ENCODE measurements around the gene ASB16. TPM values are rescaled to one million over a fixed set of nuclear protein-coding genes. Genes with fewer than 3 reads are reported as not detected.

ASB16 gene
- total RNA-seq, 1 experiment from 2014 or later, result not detected

- Histone ChIP-seq H3K36me3 (ENCODE audit: insufficient read depth, low read length) (no peaks in the 10 kb centered on the region), H2AFZ (ENCODE audit: low read length) (no peak overlapping the region), H3K9me2 (replicated peaks; ENCODE audit: insufficient read depth, low read length) (no peaks in the 10 kb centered on the region), H3K79me2 (ENCODE audit: low read length) (peaks cover 23% of the 10 kb centered on the region), H3K27me3 (ENCODE audit: low read length) (no peaks in the 10 kb centered on the region), H3K4me2 (ENCODE audit: low read depth, low read length, poor library complexity, severe bottlenecking) (no peak overlapping the region), H3K27ac (ENCODE audit: low read length) (no peak overlapping the region), H3K4me1 (ENCODE audit: low read length) (peaks cover 12% of the 10 kb centered on the region), H3K4me3 (ENCODE audit: low read length) (no peak overlapping the region), H3K9ac (ENCODE audit: low read length) (no peak overlapping the region), H4K20me1 (ENCODE audit: insufficient read depth, low read depth, low read length) (no peaks in the 10 kb centered on the region), H3K9me3 (ENCODE audit: low read length) (no peaks in the 10 kb centered on the region)
- DNase-seq, result no peak
These were observed 20.0 kb downstream of the ASB16 start for GRCh38 chr17:44190481-44190880.

- Histone ChIP-seq H3K27ac (ENCODE audit: low read length) (no peak overlapping the region), H4K20me1 (ENCODE audit: insufficient read depth, low read depth, low read length) (no peaks in the 10 kb centered on the region), H3K27me3 (ENCODE audit: low read length) (no peaks in the 10 kb centered on the region), H3K4me1 (ENCODE audit: low read length) (peaks cover 10% of the 10 kb centered on the region), H3K36me3 (ENCODE audit: insufficient read depth, low read length) (no peaks in the 10 kb centered on the region), H2AFZ (ENCODE audit: low read length) (no peak overlapping the region), H3K79me2 (ENCODE audit: low read length) (peaks cover 14% of the 10 kb centered on the region), H3K9me3 (ENCODE audit: low read length) (no peaks in the 10 kb centered on the region), H3K4me3 (ENCODE audit: low read length) (no peak overlapping the region), H3K9me2 (replicated peaks; ENCODE audit: insufficient read depth, low read length) (no peaks in the 10 kb centered on the region), H3K4me2 (ENCODE audit: low read depth, low read length, poor library complexity, severe bottlenecking) (no peak overlapping the region), H3K9ac (ENCODE audit: low read length) (no peak overlapping the region)
- no peak for DNase-seq
These were observed 20.9 kb downstream of the ASB16 start for GRCh38 chr17:44191369-44191768.

- H3K4me1 ChIP-seq (ENCODE audit: low read length), result peaks cover 10% of the 10 kb centered on the region
- no peaks in the 10 kb centered on the region for H3K27me3 ChIP-seq (ENCODE audit: low read length)
- no peak overlapping the region for H3K4me3 ChIP-seq (ENCODE audit: low read length)
- peaks cover 17% of the 10 kb centered on the region for H3K79me2 ChIP-seq (ENCODE audit: low read length)
- H3K9ac ChIP-seq (ENCODE audit: low read length), result no peak overlapping the region
- H2AFZ ChIP-seq (ENCODE audit: low read length), result no peak overlapping the region
- no peaks in the 10 kb centered on the region for H3K9me3 ChIP-seq (ENCODE audit: low read length)
- H3K4me2 ChIP-seq (ENCODE audit: low read depth, low read length, poor library complexity, severe bottlenecking), result no peak overlapping the region
- no peaks in the 10 kb centered on the region; the same call in 1 of the 2 replicates for H3K36me3 ChIP-seq (ENCODE audit: insufficient read depth, low read length)
- no peak for DNase-seq
- no peak overlapping the region for H3K27ac ChIP-seq (ENCODE audit: low read length)
- H3K9me2 ChIP-seq (replicated peaks; ENCODE audit: insufficient read depth, low read length), result no peaks in the 10 kb centered on the region
- H4K20me1 ChIP-seq (ENCODE audit: insufficient read depth, low read depth, low read length), result no peaks in the 10 kb centered on the region
These were observed 21.5 kb downstream of the ASB16 start for GRCh38 chr17:44191941-44192496.

DNA sequence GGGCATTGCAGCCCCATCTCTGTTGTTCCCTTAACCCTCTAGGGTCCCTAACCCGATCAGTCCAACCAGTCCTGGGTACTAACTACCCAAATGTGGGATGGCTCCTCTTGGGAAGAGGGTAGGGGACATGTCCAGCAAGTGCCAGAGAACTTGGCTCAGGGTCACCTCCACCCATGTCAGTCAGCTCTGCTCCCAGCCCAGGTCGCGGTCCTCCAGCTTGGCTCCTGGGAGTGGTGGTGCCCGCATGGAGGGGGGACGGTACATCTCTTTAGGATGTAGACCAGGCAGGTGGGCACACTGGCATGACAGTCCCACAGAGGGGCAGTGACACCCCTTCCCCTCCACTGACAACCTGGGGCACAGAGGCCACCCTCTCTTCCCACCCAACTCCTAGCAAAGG is 22.2 kb downstream of the ASB16 start:
- H2AFZ ChIP-seq (ENCODE audit: low read length), result no peak overlapping the region
- H3K4me2 ChIP-seq (ENCODE audit: low read depth, low read length, poor library complexity, severe bottlenecking), result no peak overlapping the region
- H3K79me2 ChIP-seq (ENCODE audit: low read length), result peaks cover 17% of the 10 kb centered on the region
- H3K27ac ChIP-seq (ENCODE audit: low read length), result no peak overlapping the region
- H3K36me3 ChIP-seq (ENCODE audit: insufficient read depth, low read length), result no peaks in the 10 kb centered on the region; the same call in 1 of the 2 replicates
- H3K4me3 ChIP-seq (ENCODE audit: low read length), result no peak overlapping the region
- no peak overlapping the region for H3K9ac ChIP-seq (ENCODE audit: low read length)
- H3K27me3 ChIP-seq (ENCODE audit: low read length), result no peaks in the 10 kb centered on the region
- DNase-seq, result no peak
- H4K20me1 ChIP-seq (ENCODE audit: insufficient read depth, low read depth, low read length), result no peaks in the 10 kb centered on the region
- H3K9me2 ChIP-seq (replicated peaks; ENCODE audit: insufficient read depth, low read length), result no peaks in the 10 kb centered on the region
- H3K9me3 ChIP-seq (ENCODE audit: low read length), result no peaks in the 10 kb centered on the region
- H3K4me1 ChIP-seq (ENCODE audit: low read length), result peaks cover 12% of the 10 kb centered on the region

DNA sequence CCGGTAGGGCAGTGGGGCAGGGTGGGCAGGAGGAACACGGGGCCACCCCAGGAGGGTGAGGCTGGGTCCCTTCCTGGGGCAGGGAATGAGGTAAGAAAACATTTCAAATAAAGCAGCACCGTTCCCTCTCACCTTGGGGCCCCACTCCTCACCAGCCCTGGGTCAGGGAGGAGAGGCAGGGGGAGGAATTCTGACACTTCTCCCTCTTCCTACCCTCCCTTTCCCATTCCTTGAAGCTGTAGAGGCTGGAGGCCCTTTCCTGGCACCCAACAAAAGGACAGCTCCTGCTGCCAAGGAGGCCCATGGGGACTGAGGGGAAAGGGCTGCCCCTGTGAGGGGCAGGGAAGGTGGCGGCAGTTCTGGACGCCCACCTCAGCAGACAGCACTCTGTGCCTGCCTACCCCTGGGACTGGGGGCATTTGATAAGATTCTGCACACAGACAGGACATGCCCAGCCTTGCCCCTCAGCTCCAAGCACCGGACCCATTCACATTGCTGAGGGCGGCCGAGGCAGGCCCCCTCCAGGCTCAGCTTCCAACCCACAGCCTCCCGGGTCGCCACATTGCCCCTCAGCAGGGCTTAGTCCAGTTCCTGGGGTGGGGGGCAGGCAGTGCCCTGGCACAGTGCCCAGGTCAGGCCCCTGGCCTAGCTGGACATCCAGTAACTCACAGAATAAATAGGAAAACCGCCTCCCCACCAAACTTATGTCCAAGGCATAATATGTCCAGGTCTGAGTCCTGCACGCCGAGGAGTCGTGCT is 23.0 kb downstream of the ASB16 start:
- Histone ChIP-seq H3K9me3 (ENCODE audit: low read length) (no peaks in the 10 kb centered on the region), H2AFZ (ENCODE audit: low read length) (no peak overlapping the region), H3K9me2 (replicated peaks; ENCODE audit: insufficient read depth, low read length) (no peaks in the 10 kb centered on the region), H3K4me3 (ENCODE audit: low read length) (no peak overlapping the region), H3K4me2 (ENCODE audit: low read depth, low read length, poor library complexity, severe bottlenecking) (no peak overlapping the region), H3K27ac (ENCODE audit: low read length) (no peak overlapping the region), H4K20me1 (ENCODE audit: insufficient read depth, low read depth, low read length) (no peaks in the 10 kb centered on the region), H3K4me1 (ENCODE audit: low read length) (peaks cover 12% of the 10 kb centered on the region), H3K36me3 (ENCODE audit: insufficient read depth, low read length) (no peaks in the 10 kb centered on the region; the same call in 1 of the 2 replicates), H3K9ac (ENCODE audit: low read length) (no peak overlapping the region), H3K27me3 (ENCODE audit: low read length) (no peaks in the 10 kb centered on the region), H3K79me2 (ENCODE audit: low read length) (peaks cover 18% of the 10 kb centered on the region)
- no peak for DNase-seq

- no peaks in the 10 kb centered on the region for H4K20me1 ChIP-seq (ENCODE audit: insufficient read depth, low read depth, low read length)
- no peak overlapping the region for H2AFZ ChIP-seq (ENCODE audit: low read length)
- peaks cover 23% of the 10 kb centered on the region for H3K79me2 ChIP-seq (ENCODE audit: low read length)
- no peaks in the 10 kb centered on the region for H3K9me3 ChIP-seq (ENCODE audit: low read length)
- H3K9me2 ChIP-seq (replicated peaks; ENCODE audit: insufficient read depth, low read length), result no peaks in the 10 kb centered on the region
- H3K27me3 ChIP-seq (ENCODE audit: low read length), result no peaks in the 10 kb centered on the region
- no peaks in the 10 kb centered on the region; the same call in 1 of the 2 replicates for H3K36me3 ChIP-seq (ENCODE audit: insufficient read depth, low read length)
- H3K4me3 ChIP-seq (ENCODE audit: low read length), result no peak overlapping the region
- no peak overlapping the region for H3K27ac ChIP-seq (ENCODE audit: low read length)
- no peak overlapping the region; the same call in 1 of the 2 replicates for H3K9ac ChIP-seq (ENCODE audit: low read length)
- H3K4me2 ChIP-seq (ENCODE audit: low read depth, low read length, poor library complexity, severe bottlenecking), result no peak overlapping the region
- no peak for DNase-seq
- H3K4me1 ChIP-seq (ENCODE audit: low read length), result peaks cover 21% of the 10 kb centered on the region
These were observed 26.6 kb downstream of the ASB16 start for GRCh38 chr17:44197107-44197506.

GRCh38 chr17:44197980-44198720 is 27.6 kb downstream of the ASB16 start:
- Histone ChIP-seq H3K36me3 (ENCODE audit: insufficient read depth, low read length) (no peaks in the 10 kb centered on the region; the same call in 1 of the 2 replicates), H3K9ac (ENCODE audit: low read length) (peak overlapping the region; percentile 99), H2AFZ (ENCODE audit: low read length) (no peak overlapping the region), H3K9me2 (replicated peaks; ENCODE audit: insufficient read depth, low read length) (no peaks in the 10 kb centered on the region), H3K27me3 (ENCODE audit: low read length) (no peaks in the 10 kb centered on the region), H3K79me2 (ENCODE audit: low read length) (peaks cover 23% of the 10 kb centered on the region), H3K4me2 (ENCODE audit: low read depth, low read length, poor library complexity, severe bottlenecking) (peak overlapping the region; percentile 83), H3K4me3 (ENCODE audit: low read length) (peak overlapping the region; percentile 98), H3K4me1 (ENCODE audit: low read length) (peaks cover 21% of the 10 kb centered on the region), H3K27ac (ENCODE audit: low read length) (peak overlapping the region; percentile 93), H4K20me1 (ENCODE audit: insufficient read depth, low read depth, low read length) (no peaks in the 10 kb centered on the region), H3K9me3 (ENCODE audit: low read length) (no peaks in the 10 kb centered on the region)
- peak; percentile 85 for DNase-seq
